GM23248 (cell line): ENCODE data around the gene RBM24. TPM values are rescaled to one million over a fixed set of nuclear protein-coding genes. Genes with fewer than 3 reads are reported as not detected.
"Not testable (repeated sequence)": the region's sequence is repeated elsewhere in the genome, so short reads cannot be mapped to it uniquely, and the experiment has no call there.

Experiments
- DNase-seq: peaks from one replicate; pipeline ENCODE4 v3.0.0-alpha.2; 2015
- H2AFZ ChIP-seq: fragments of 200-600 bp; sonication (generic); 2 replicates; pipeline ENCODE4 v1.6.1; 2016; ENCODE audit warnings: antibody characterized with exemption
- H3F3A ChIP-seq: fragments of 200-600 bp; sonication (generic); 2 replicates; pipeline ENCODE4 v1.6.1; 2016; ENCODE audit warnings: mild to moderate bottlenecking, antibody characterized with exemption, mixed run types; ENCODE audit not compliant: insufficient read depth
- H3K27ac ChIP-seq: fragments of 200-600 bp; sonication (generic); 2 replicates; pipeline ENCODE4 v1.5.1; 2016; ENCODE audit warnings: mild to moderate bottlenecking
- H3K27me3 ChIP-seq: fragments of 200-600 bp; sonication (generic); replicated peaks from 2 replicates; pipeline ENCODE4 v1.6.1; 2016; ENCODE audit warnings: mild to moderate bottlenecking; ENCODE audit not compliant: insufficient read depth
- H3K36me3 ChIP-seq: fragments of 200-600 bp; sonication (generic); 2 replicates; pipeline ENCODE4 v1.6.1; 2016; ENCODE audit warnings: low read depth, mild to moderate bottlenecking
- H3K4me1 ChIP-seq: fragments of 200-600 bp; sonication (generic); 2 replicates; pipeline ENCODE4 v1.6.1; 2016; ENCODE audit warnings: mild to moderate bottlenecking; ENCODE audit not compliant: insufficient read depth
- H3K4me2 ChIP-seq: fragments of 200-600 bp; sonication (generic); one replicate; pipeline ENCODE4 v1.6.1; 2016; ENCODE audit warnings: mild to moderate bottlenecking; ENCODE audit not compliant: unreplicated experiment
- H3K4me3 ChIP-seq: fragments of 200-600 bp; sonication (generic); 2 replicates; pipeline ENCODE4 v1.5.1; 2016; ENCODE audit warnings: mild to moderate bottlenecking
- H3K79me2 ChIP-seq: fragments of 200-600 bp; sonication (generic); 2 replicates; pipeline ENCODE4 v1.6.1; 2016; ENCODE audit warnings: mild to moderate bottlenecking; ENCODE audit not compliant: insufficient read depth
- H3K9ac ChIP-seq: fragments of 200-600 bp; sonication (generic); 2 replicates; pipeline ENCODE4 v1.6.1; 2016; ENCODE audit warnings: mild to moderate bottlenecking
- H3K9me2 ChIP-seq: fragments of 200-600 bp; sonication (generic); 2 replicates; pipeline ENCODE4 v1.6.1; 2016; ENCODE audit warnings: mixed run types, mild to moderate bottlenecking, moderate library complexity; ENCODE audit not compliant: insufficient read depth
- H3K9me3 ChIP-seq: fragments of 200-600 bp; sonication (generic); one replicate; pipeline ENCODE4 v1.6.1; 2017; ENCODE audit warnings: low read depth
- H4K20me1 ChIP-seq: fragments of 200-600 bp; sonication (generic); 2 replicates; pipeline ENCODE4 v1.6.0; 2016; ENCODE audit not compliant: insufficient read depth
- EZH2 ChIP-seq: fragments of 200-600 bp; sonication (generic); IDR thresholded peaks from 2 replicates; pipeline ENCODE4 v1.6.1; 2018; ENCODE audit warnings: antibody characterized with exemption, mild to moderate bottlenecking; ENCODE audit not compliant: insufficient read depth, poor library complexity, severe bottlenecking
- EZH2phosphoT487 ChIP-seq: fragments of 200-600 bp; sonication (generic); IDR thresholded peaks from 2 replicates; pipeline ENCODE4 v1.6.1; 2018; ENCODE audit warnings: antibody characterized with exemption, moderate library complexity, mild to moderate bottlenecking, low read depth; ENCODE audit not compliant: insufficient read depth
- whole genome bisulfite sequencing, 2 experiments: methylation state at CpG; one replicate each; pipeline ENCODE4 v1.1.6; 2015 to 2017; ENCODE audit warnings: low lambda C conversion rate in 2 of 2, low coverage in 1 of 2; ENCODE audit errors: missing lambda C conversion rate in 2 of 2; 5-methylcytosine and 5-hydroxymethylcytosine counted together
- in situ Hi-C: fragments of 300-500 bp; cut with MboI; formaldehyde crosslinking; loops from 2 replicates; pipeline ENCODE4 v1.15.0; 2020
- polyA plus RNA-seq: library from polyadenylated mRNA; unstranded; fragments of >200 nt; fragmentation: Nextera tagmentation; extraction: Ambion mirVana; gene quantifications from 2 replicates; pipeline ENCODE4 v1.2.1, GENCODE V29; 2016
- total RNA-seq: library from RNA; depleted of rRNA; stranded (reverse); fragments of >200 nt; shearing (Covaris generic); gene quantifications from 2 replicates; pipeline ENCODE4 v1.2.3, GENCODE V29; 2014

Gene RBM24
- total and polyA plus RNA-seq, 2 experiments from 2014 or later, result 3.5 to 7.9 TPM

GRCh38 chr6:17313971-17314370 is 32.8 kb downstream of the RBM24 start:
- no peaks in the 10 kb centered on the region for H3K79me2 ChIP-seq
- H4K20me1 ChIP-seq, result no peaks in the 10 kb centered on the region
- no peaks in the 10 kb centered on the region for H3F3A ChIP-seq
- in situ Hi-C loops, result no loop called here
- TF ChIP-seq EZH2, result no peak
- no peak for TF ChIP-seq EZH2phosphoT487
- H3K4me2 ChIP-seq, result no peak overlapping the region
- no peaks in the 10 kb centered on the region for H3K9me3 ChIP-seq
- no peak overlapping the region for H3K27ac ChIP-seq
- 79 to 80% methylated on average over 6 of the region's 6 CpGs for WGBS, 2 experiments
- H2AFZ ChIP-seq, result no peak overlapping the region
- no peaks in the 10 kb centered on the region for H3K27me3 ChIP-seq
- no peak for DNase-seq
- H3K36me3 ChIP-seq, result no peaks in the 10 kb centered on the region
- H3K4me3 ChIP-seq, result no peak overlapping the region
- no peaks in the 10 kb centered on the region for H3K4me1 ChIP-seq
- H3K9ac ChIP-seq, result no peak overlapping the region
- no peaks in the 10 kb centered on the region for H3K9me2 ChIP-seq

- Histone ChIP-seq H3K4me2 (no peak overlapping the region), H3K27ac (no peak overlapping the region), H3K4me1 (no peaks in the 10 kb centered on the region), H3K9me3 (no peaks in the 10 kb centered on the region), H3F3A (no peaks in the 10 kb centered on the region), H3K27me3 (no peaks in the 10 kb centered on the region), H4K20me1 (no peaks in the 10 kb centered on the region), H3K9ac (no peak overlapping the region), H3K36me3 (no peaks in the 10 kb centered on the region), H3K9me2 (no peaks in the 10 kb centered on the region), H2AFZ (no peak overlapping the region), H3K4me3 (no peak overlapping the region), H3K79me2 (no peaks in the 10 kb centered on the region)
- in situ Hi-C loops, result no loop called here
- WGBS, 2 experiments, result 94 to 96% methylated on average over 3 of the region's 3 CpGs
- DNase-seq, result no peak
- no peak for TF ChIP-seq EZH2
- no peak for TF ChIP-seq EZH2phosphoT487
Observed at GRCh38 chr6:17315262-17315661, 34.1 kb downstream of the RBM24 start.

GRCh38 chr6:17318435-17319165 is 37.4 kb downstream of the RBM24 start:
- no peaks in the 10 kb centered on the region for H3K4me1 ChIP-seq
- H3K79me2 ChIP-seq, result no peaks in the 10 kb centered on the region
- H4K20me1 ChIP-seq, result no peaks in the 10 kb centered on the region
- no peak for DNase-seq
- H2AFZ ChIP-seq, result no peak overlapping the region
- WGBS, 2 experiments, result 75 to 88% methylated on average over 5 of the region's 5 CpGs
- H3K27me3 ChIP-seq, result no peaks in the 10 kb centered on the region
- H3K9me2 ChIP-seq, result no peaks in the 10 kb centered on the region
- no peak overlapping the region for H3K4me3 ChIP-seq
- no peak overlapping the region for H3K9ac ChIP-seq
- no peaks in the 10 kb centered on the region for H3K9me3 ChIP-seq
- no peak for TF ChIP-seq EZH2
- no peak for TF ChIP-seq EZH2phosphoT487
- H3K27ac ChIP-seq, result no peak overlapping the region
- no peaks in the 10 kb centered on the region for H3K36me3 ChIP-seq
- no peaks in the 10 kb centered on the region for H3F3A ChIP-seq
- in situ Hi-C loops, result no loop called here
- H3K4me2 ChIP-seq, result no peak overlapping the region

GRCh38 chr6:17320266-17320665 is 39.1 kb downstream of the RBM24 start:
- H4K20me1 ChIP-seq, H2AFZ ChIP-seq, H3F3A ChIP-seq, H3K79me2 ChIP-seq, H3K27me3 ChIP-seq, DNase-seq, H3K9ac ChIP-seq, H3K9me2 ChIP-seq, H3K4me1 ChIP-seq, H3K27ac ChIP-seq, H3K4me3 ChIP-seq, H3K36me3 ChIP-seq, in situ Hi-C loops, H3K9me3 ChIP-seq, H3K4me2 ChIP-seq: not testable (repeated sequence)
- WGBS, 2 experiments, result 86 to 94% methylated on average over 7 of the region's 7 CpGs

GRCh38 chr6:17331238-17331637 is 50.1 kb downstream of the RBM24 start:
- H2AFZ ChIP-seq, result no peak overlapping the region
- no peak overlapping the region for H3K27ac ChIP-seq
- no peak for DNase-seq
- H3K27me3 ChIP-seq, result no peaks in the 10 kb centered on the region
- no peak overlapping the region for H3K4me3 ChIP-seq
- H3K9me2 ChIP-seq, result no peaks in the 10 kb centered on the region
- H3F3A ChIP-seq, result no peaks in the 10 kb centered on the region
- H3K9ac ChIP-seq, result no peak overlapping the region
- in situ Hi-C loops, result no loop called here
- no peaks in the 10 kb centered on the region for H3K36me3 ChIP-seq
- no peaks in the 10 kb centered on the region for H3K9me3 ChIP-seq
- no peaks in the 10 kb centered on the region for H3K4me1 ChIP-seq
- no peak overlapping the region for H3K4me2 ChIP-seq
- no peaks in the 10 kb centered on the region for H3K79me2 ChIP-seq
- H4K20me1 ChIP-seq, result no peaks in the 10 kb centered on the region
- TF ChIP-seq EZH2 (no peak), EZH2phosphoT487 (no peak)
- 66 to 79% methylated on average over 5 of the region's 5 CpGs for WGBS, 2 experiments
